GM15510 (cell line): ENCODE data around the gene TMEM198.

Experiments
- POLR2A ChIP-seq: IDR thresholded peaks from 3 replicates; pipeline ENCODE4 v1.6.1; 2011; ENCODE audit warnings: borderline replicate concordance; ENCODE audit not compliant: insufficient read length; ENCODE audit errors: extremely low read depth

Gene TMEM198

DNA sequence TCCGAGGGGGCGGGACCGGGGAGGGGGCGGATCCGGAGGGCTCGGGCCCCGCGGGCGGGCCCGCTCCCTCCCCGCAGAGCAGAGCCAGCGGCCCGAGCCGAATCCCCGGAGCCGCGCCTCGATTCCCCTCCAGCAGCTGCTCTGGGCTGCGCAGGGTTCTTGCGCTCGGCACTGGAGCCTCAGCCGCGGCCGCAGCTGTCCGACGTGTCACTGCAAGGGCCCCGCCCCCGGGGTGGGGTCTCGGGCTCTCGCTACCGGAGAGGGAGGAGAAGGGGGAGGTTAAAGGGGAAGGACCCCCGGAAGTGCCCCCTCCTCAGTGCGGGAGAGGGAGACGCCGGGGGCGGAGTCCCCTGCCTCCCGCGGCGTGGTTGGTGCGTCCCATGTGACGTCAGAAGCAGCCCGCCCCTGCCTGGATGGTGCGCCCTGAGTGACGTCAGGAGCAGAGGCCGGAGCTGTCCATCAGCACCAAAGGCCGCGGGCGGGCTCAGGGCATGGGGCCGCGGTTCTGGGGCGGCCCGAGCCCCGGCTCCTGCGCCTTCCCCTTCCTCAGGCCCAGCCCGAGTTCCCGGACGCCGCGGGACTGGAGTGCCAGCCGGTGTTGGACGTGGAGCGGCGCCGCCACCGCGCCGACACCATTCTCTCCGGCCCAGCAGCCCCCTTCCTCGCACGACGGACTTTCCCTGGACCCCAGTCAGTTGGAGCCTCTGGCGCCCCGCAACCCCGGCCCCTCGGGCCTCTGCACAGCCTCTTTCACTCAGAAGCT is at the start of gene TMEM198, which contains the start of gene CHPF:
Gene TMEM198, plus strand, starts transcription at position 433 of the 763 bp plus-strand sequence. CDS start 700 bp downstream, outside the sequence.
Gene CHPF, minus strand, starts transcription at position 214 of the 763 bp plus-strand sequence. CDS start 271 bp downstream, outside the sequence.
- TF ChIP-seq POLR2A, result peak; percentile 59

GRCh38 chr2:219494952-219495530 is 48.8 kb upstream of the TMEM198 start:
- TF ChIP-seq POLR2A, result no peak

DNA sequence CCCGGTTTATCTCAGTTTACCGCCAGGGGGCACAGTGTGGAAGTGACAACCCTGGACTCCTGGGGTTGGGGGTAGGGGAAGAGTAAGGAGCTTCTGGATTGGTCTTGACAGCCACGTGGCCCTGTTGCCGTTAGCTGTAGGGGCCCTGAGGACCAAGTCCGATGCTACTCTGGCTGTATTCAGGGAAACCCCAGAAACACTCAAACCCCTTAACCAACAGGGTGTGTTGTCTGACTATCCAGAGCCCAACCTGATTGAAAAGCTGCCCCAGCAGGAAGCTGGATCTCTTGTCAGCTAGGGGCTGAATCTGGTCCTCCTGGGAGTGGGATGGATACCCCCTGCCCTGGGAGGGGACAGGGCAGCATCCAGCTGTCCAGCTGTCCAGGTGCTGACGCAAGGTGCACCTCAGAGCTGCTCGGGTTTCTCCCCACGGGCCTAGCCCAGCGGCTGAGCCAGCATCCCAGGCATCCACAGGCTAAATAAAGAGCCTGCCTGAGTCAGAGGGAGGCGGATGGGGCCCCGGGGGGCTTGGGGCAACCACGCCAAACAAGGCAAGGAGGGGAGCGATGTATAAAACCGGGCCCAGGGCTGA is 48.2 kb upstream of the TMEM198 start:
- TF ChIP-seq POLR2A, result no peak

DNA sequence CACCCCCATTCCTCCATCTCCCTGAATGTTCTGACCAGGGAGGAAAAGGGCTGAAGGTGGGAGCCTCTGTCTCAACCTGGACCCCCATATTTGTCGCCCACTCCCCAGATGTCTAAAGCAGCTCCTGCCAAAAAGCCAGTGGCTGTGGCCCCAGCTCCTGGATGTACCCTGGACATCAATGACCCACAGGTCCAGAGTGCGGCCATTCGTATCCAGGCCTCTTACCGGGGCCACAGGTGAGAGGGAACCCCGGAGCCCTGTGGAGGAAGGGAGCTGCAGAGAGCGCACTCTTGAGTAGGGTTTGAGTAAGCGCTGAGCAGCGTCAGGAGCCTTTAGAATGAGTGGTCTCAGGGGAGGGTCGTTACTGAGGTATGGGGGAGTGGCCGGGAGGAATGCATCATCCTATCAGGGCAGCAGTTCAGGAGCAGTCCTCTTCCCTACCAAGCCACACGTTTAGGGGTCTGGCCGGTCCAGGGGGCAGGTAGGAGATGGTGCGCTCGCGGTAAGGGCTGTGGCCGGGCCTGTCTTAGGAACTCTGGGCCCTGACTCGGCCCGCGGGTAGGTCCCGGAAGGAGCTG is 47.5 kb upstream of the TMEM198 start:
- no peak for TF ChIP-seq POLR2A

DNA sequence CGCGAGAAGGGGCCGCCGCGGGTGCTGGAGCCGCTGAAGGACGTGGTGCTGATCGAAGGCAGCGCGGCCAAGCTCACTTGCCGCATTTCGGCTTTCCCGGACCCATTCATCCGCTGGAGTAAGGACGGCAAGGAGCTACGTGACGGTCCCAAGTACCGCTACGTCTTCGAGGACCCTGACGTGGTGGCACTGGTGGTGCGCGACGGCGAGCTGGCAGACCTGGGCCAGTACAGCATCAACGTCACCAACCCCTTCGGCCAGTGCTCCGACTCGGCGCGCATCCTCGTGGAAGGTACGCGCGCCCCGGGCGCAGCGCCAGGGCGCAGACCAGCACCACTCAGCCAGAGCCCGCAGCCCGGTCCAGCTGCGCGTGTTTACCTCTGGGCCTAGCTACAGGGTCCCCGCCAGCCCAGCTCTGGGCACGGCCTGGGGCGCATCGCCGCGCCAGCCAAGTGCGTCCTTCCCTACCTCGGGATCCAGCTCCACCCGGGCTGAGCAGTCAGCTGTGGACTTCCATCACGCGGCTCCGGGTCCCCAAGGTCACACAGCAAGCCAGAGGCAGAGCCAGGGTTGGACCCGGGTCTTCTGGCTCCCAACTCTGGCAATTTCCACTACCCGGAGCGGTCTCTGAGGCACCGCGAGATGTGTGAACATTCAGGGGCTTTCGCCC is 46.9 kb upstream of the TMEM198 start:
- no peak for TF ChIP-seq POLR2A

- TF ChIP-seq POLR2A, result no peak
Observed at GRCh38 chr2:219497495-219498279, 46.1 kb upstream of the TMEM198 start.

GRCh38 chr2:219498280-219499057 is 45.4 kb upstream of the TMEM198 start, which contains the start of gene GMPPA:
GMPPA (plus strand) TSS chr2:219498891; CDS start chr2:219499976, 1,085 bp downstream.
- peak; percentile 86 for TF ChIP-seq POLR2A

DNA sequence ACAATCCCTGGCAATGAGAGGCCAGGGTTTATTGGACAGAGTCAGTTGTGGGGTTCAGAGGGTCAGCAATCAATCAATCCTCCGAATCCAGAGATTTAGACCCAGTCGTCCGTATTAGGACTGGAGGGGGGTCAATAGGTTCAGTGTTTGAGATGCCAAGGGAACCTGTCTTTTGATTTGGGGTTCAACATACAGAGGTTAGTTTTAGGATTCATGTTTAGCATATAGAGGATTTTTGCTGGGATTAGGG is 44.8 kb upstream of the TMEM198 start:
- no peak for TF ChIP-seq POLR2A

DNA sequence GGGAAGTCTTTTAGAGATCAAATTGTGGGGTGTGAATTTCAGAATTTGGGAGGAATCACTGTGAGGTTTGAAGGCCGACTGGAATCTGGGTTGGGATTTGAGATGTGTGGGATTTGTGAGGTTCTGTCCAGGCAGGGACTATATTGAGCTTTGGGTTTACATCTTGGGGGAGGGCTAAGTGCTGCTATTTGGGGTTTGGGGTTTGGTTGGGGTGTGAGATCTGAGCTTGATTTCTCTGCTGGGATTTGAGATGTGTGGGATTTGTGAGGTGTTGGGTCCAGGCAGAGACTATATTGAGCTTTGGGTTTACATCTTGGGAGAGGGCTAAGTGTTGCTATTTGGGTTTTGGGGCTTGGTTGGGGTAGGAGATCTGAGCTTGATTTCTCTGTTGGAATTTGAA is 44.3 kb upstream of the TMEM198 start:
- TF ChIP-seq POLR2A, result no peak

DNA sequence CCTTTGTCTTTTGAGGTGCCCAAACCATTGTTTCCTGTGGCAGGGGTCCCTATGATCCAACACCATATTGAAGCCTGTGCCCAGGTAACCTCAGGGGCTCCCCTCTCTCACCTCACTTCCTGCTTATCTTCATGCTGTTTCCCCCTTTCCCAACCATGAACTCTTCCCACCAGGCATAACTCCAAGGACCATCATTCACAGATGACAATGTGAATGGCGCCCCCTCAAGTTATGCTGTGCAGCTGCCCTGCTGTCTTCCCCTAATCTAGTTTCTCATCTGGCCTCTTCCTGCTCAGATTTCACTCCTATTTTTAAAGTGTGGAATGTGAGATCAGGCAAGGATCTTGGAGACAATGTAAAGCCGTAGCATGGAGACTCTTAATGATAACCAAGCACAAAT is 43.7 kb upstream of the TMEM198 start:
- TF ChIP-seq POLR2A, result no peak

DNA sequence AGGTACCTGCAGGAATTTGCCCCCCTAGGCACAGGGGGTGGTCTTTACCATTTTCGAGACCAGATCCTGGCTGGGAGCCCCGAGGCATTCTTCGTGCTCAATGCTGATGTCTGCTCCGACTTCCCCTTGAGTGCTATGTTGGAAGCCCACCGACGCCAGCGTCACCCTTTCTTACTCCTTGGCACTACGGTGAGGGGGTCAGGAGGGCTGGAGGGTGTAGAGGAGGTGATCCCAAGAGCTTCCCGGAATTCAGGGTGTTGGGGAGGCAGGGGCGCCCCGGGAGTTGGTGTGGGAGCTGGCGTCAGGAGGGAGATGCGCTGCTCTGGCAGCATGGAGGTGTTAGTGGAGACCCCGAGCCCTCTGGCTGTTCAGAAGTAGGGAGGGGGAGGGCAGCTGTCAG is 42.0 kb upstream of the TMEM198 start:
- no peak for TF ChIP-seq POLR2A

DNA sequence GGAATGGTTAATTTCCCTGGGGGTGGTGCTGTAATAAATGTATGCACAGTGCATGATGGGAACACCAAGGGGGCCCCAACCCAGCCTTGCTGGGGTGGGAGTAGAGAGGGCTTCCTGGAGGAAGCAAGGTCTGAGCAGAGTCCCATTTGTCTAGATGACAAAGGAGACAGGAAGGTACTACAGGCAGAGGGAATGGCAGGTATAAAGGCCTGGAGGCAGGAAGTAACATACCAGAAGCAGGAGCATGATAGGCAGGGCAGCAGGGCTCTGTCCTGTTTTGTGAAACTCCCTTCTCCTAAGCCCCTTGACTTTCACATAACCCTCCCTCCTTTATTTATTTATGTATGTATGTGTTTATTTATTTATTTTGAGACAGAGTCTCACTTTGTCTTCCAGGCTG is 41.2 kb upstream of the TMEM198 start:
- TF ChIP-seq POLR2A, result no peak

DNA sequence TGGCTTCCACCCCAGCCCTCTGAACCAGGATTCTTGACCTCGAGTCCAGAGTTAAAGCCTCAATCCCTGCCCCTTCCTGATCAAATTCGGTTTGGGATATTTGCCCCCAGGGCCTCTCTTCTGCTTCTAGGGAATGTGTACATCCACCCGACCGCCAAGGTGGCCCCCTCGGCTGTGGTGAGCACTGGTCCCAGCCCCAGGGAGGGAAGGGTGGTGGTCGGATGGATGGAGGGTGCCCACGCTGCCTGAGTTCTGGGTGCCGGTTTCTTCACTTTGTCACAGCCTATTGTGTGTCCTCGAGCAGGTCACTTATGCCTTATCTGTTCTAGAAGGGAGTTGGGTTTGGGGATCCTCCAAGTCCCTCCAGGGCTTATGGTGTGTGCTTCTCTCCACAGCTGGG is 38.2 kb upstream of the TMEM198 start:
- no peak for TF ChIP-seq POLR2A

GRCh38 chr2:219506153-219506801 is 37.6 kb upstream of the TMEM198 start:
- no peak for TF ChIP-seq POLR2A
